GM23338 (cell line): ENCODE measurements around the gene OVCA2.

Experiments used
- CREB1 ChIP-seq: fragments of 250-450 bp; sonication (Bioruptor Pico); IDR thresholded peaks from 2 replicates; pipeline ENCODE4 v1.5.0; 2020; ENCODE audit warnings: low read depth, mild to moderate bottlenecking, moderate library complexity
- CTCF ChIP-seq, 2 experiments: fragments of 200-600 bp in 1 of 2; sonication (generic) in 1 of 2; conservative IDR thresholded peaks; 2 replicates each; pipeline versions ENCODE4 v1.5.1 to v1.6.1; 2016 to 2017; ENCODE audit warnings: antibody characterized with exemption in 2 of 2, low read depth in 2 of 2, mild to moderate bottlenecking in 2 of 2, moderate library complexity in 1 of 2
- EZH2 ChIP-seq: fragments of 200-600 bp; sonication (generic); IDR thresholded peaks from one replicate; pipeline ENCODE4 v1.8.0; 2017; ENCODE audit warnings: antibody characterized with exemption, mild to moderate bottlenecking, low read depth; ENCODE audit not compliant: unreplicated experiment
- EZH2phosphoT487 ChIP-seq: fragments of 200-600 bp; sonication (generic); IDR thresholded peaks from one replicate; pipeline ENCODE4 v1.8.1; 2018; ENCODE audit warnings: antibody characterized with exemption; ENCODE audit not compliant: unreplicated experiment
- JUNB ChIP-seq: IDR thresholded peaks from one replicate; pipeline ENCODE4 v1.6.1; 2016; ENCODE audit warnings: antibody characterized with exemption; ENCODE audit not compliant: unreplicated experiment
- POLR2AphosphoS5 ChIP-seq: IDR thresholded peaks from 2 replicates; pipeline ENCODE4 v1.6.1; 2016; ENCODE audit warnings: antibody characterized with exemption, low read depth
- REST ChIP-seq: IDR thresholded peaks from one replicate; pipeline ENCODE4 v1.6.1; 2018; ENCODE audit warnings: antibody characterized with exemption; ENCODE audit not compliant: unreplicated experiment
- STAT1 ChIP-seq: IDR thresholded peaks from one replicate; pipeline ENCODE4 v1.6.1; 2016; ENCODE audit warnings: antibody characterized with exemption; ENCODE audit not compliant: unreplicated experiment
- ZNF331 ChIP-seq: fragments of 250-450 bp; sonication (Bioruptor Pico); IDR thresholded peaks from 2 replicates; pipeline ENCODE4 v1.5.0; 2020; ENCODE audit warnings: low read depth, mild to moderate bottlenecking, moderate library complexity
- ZNF462 ChIP-seq: fragments of 250-450 bp; sonication (Bioruptor Pico); IDR thresholded peaks from 2 replicates; pipeline ENCODE4 v1.5.0; 2020; ENCODE audit warnings: mild to moderate bottlenecking, moderate library complexity

- peak; percentile 58 to 91 for TF ChIP-seq CTCF (conservative IDR thresholded peaks at IDR 0.05; ENCODE audit: low read depth in 2 of 2)
- TF ChIP-seq EZH2, result no peak
- no peak for TF ChIP-seq POLR2AphosphoS5
- no peak for TF ChIP-seq EZH2phosphoT487
- no peak for TF ChIP-seq REST
- no peak for TF ChIP-seq STAT1
- TF ChIP-seq CREB1 (CRISPR knock-in tag), result no peak
- no peak for TF ChIP-seq ZNF331 (CRISPR knock-in tag)
- TF ChIP-seq JUNB, result no peak
- no peak for TF ChIP-seq ZNF462
Observed at GRCh38 chr17:2064980-2065785, 23.4 kb downstream of the OVCA2 start.
